GM21619 (cell line): ENCODE measurements around the gene SKAP1.

Experiments
- ATAC-seq: cut with Tn5 transposase; IDR thresholded peaks from one replicate; pipeline ENCODE4 v1.9.1; 2021; ENCODE audit not compliant: unreplicated experiment

The SKAP1 gene

GRCh38 chr17:48180842-48181629 is 249.0 kb downstream of the SKAP1 start:
- no peak for ATAC-seq

GRCh38 chr17:48179071-48179945 is 250.7 kb downstream of the SKAP1 start:
- no peak for ATAC-seq

GRCh38 chr17:48178317-48178716 is 251.7 kb downstream of the SKAP1 start:
- no peak for ATAC-seq

GRCh38 chr17:48177816-48178215 is 252.2 kb downstream of the SKAP1 start:
- ATAC-seq: no peak

- no peak for ATAC-seq
Observed at GRCh38 chr17:48176471-48176855, 253.6 kb downstream of the SKAP1 start.

- ATAC-seq: no peak
Observed at GRCh38 chr17:48175692-48176470, 254.1 kb downstream of the SKAP1 start.

- no peak for ATAC-seq
Observed at GRCh38 chr17:48174833-48175523, 255.0 kb downstream of the SKAP1 start.

GRCh38 chr17:48173191-48173984 is 256.6 kb downstream of the SKAP1 start:
- ATAC-seq: no peak

- no peak for ATAC-seq
Observed at GRCh38 chr17:48169926-48170325, 260.1 kb downstream of the SKAP1 start.

- ATAC-seq: no peak
Observed at GRCh38 chr17:48163809-48164208, 266.2 kb downstream of the SKAP1 start.

GRCh38 chr17:48162946-48163506 is 267.0 kb downstream of the SKAP1 start:
- no peak for ATAC-seq

GRCh38 chr17:48162306-48162934 is 267.6 kb downstream of the SKAP1 start:
- no peak for ATAC-seq

- ATAC-seq: no peak
Observed at GRCh38 chr17:48161127-48161905, 268.7 kb downstream of the SKAP1 start.

- no peak for ATAC-seq
Observed at GRCh38 chr17:48160177-48161081, 269.6 kb downstream of the SKAP1 start.

GRCh38 chr17:48159232-48159631 is 270.8 kb downstream of the SKAP1 start:
- no peak for ATAC-seq

- ATAC-seq: no peak
Observed at GRCh38 chr17:48155889-48156611, 274.0 kb downstream of the SKAP1 start.
